NT2/D1 (cell line): ENCODE measurements around the gene KDM4F.

ENCODE experiments used
- SUZ12 ChIP-seq: IDR thresholded peaks from 2 replicates; pipeline ENCODE4 v1.6.1; 2011; ENCODE audit not compliant: insufficient read length, insufficient read depth; ENCODE audit errors: extremely low read depth
- ZNF274 ChIP-seq: IDR thresholded peaks from 2 replicates; pipeline ENCODE4 v1.6.1; 2011; ENCODE audit warnings: mild to moderate bottlenecking, low read depth, low read length

- TF ChIP-seq ZNF274 (no peak), SUZ12 (no peak)
These were observed 27.8 kb downstream of the KDM4F start for GRCh38 chr11:95076981-95077380.
